Endothelial cell of umbilical vein (primary cell): ENCODE measurements around the gene HDAC5. TPM values are rescaled to one million over a fixed set of nuclear protein-coding genes. Genes with fewer than 3 reads are reported as not detected.

ENCODE experiments used
- BruUV-seq: library from RNA; stranded (reverse); fragments of 400-500 nt; replicated peaks from 2 replicates; lab custom pipeline; 2021; lab: Mats Ljungman, UMichigan
- CTCF ChIA-PET: fragments of 300-600, 350-600 bp; sonication (Branson Sonifier 250); formaldehyde crosslinking; loops from one replicate; lab custom pipeline; 2021; ENCODE audit warnings: antibody characterized with exemption, inconsistent platforms; lab: Charles Lee
- POLR2A ChIA-PET: fragments of 300-600, 350-600 bp; sonication (Branson Sonifier 250); formaldehyde crosslinking; loops from one replicate; lab custom pipeline; 2021; ENCODE audit warnings: antibody characterized with exemption, inconsistent platforms; lab: Charles Lee
- DNase-seq: peaks from one replicate; pipeline ENCODE4 v3.0.0-alpha.2; 2011; ENCODE audit warnings: low read depth, low spot score
- FAIRE-seq: peaks from 2 replicates; lab custom pipeline; 2011; peaks lifted over from hg19 to GRCh38; lab: Jason Lieb, UNC
- H2AFZ ChIP-seq: 2 replicates; pipeline ENCODE4 v1.6.0; 2012; ENCODE audit warnings: low read depth, low read length, control low read depth, inconsistent platforms
- H3K27ac ChIP-seq: 2 replicates; pipeline ENCODE4 v1.5.1; 2011; ENCODE audit warnings: low read depth, mild to moderate bottlenecking, control low read depth, low read length, moderate library complexity; ENCODE audit not compliant: insufficient read depth
- H3K27me3 ChIP-seq, 2 experiments: 2 replicates each; pipeline versions ENCODE4 v1.6.0 to v1.6.1; 2011; ENCODE audit warnings: low read length in 2 of 2, mixed read lengths in 1 of 2; ENCODE audit not compliant: control insufficient read depth in 2 of 2, insufficient read depth in 2 of 2
- H3K36me3 ChIP-seq, 2 experiments: 2 replicates in 1 of 2; 3 replicates in 1 of 2; pipeline ENCODE4 v1.5.1; 2011; ENCODE audit warnings: low read length in 2 of 2, mild to moderate bottlenecking in 1 of 2, moderate library complexity in 1 of 2; ENCODE audit not compliant: control insufficient read depth in 2 of 2, insufficient read depth in 2 of 2; ENCODE audit errors: extremely low read depth in 1 of 2
- H3K4me1 ChIP-seq: 3 replicates; pipeline ENCODE4 v1.5.1; 2011; ENCODE audit warnings: mild to moderate bottlenecking, low read length; ENCODE audit not compliant: control insufficient read depth, insufficient read depth; ENCODE audit errors: extremely low read depth
- H3K4me2 ChIP-seq: 2 replicates; pipeline ENCODE4 v1.6.1; 2011; ENCODE audit warnings: low read length, control low read depth, mixed read lengths; ENCODE audit not compliant: insufficient read depth
- H3K4me3 ChIP-seq, 3 experiments: fragments of 200-600 bp in 1 of 3; sonication (generic), shearing (Covaris generic) in 1 of 3; replicated peaks in 1 of 3; 2 replicates each; pipeline ENCODE4 v1.5.1; 2011 to 2016; ENCODE audit warnings: control low read depth in 3 of 3, low read length in 3 of 3, mild to moderate bottlenecking in 2 of 3, inconsistent platforms in 1 of 3, low read depth in 1 of 3, moderate library complexity in 1 of 3; ENCODE audit not compliant: insufficient read depth in 1 of 3
- H3K79me2 ChIP-seq: 2 replicates; pipeline ENCODE4 v1.6.0; 2012; ENCODE audit warnings: low read length, inconsistent platforms; ENCODE audit not compliant: control insufficient read depth, insufficient read depth
- H3K9ac ChIP-seq: replicated peaks from 2 replicates; pipeline ENCODE3; 2011; ENCODE audit warnings: low read length, control low read depth; ENCODE audit not compliant: insufficient read depth; ENCODE audit errors: extremely low read depth
- H3K9me1 ChIP-seq: replicated peaks from 3 replicates; pipeline ENCODE4 v1.6.0; 2011; ENCODE audit warnings: mild to moderate bottlenecking, low read length; ENCODE audit not compliant: control insufficient read depth, insufficient read depth; ENCODE audit errors: extremely low read depth
- H3K9me3 ChIP-seq: replicated peaks from 2 replicates; pipeline ENCODE4 v1.5.1; 2012; ENCODE audit warnings: low read length, inconsistent platforms; ENCODE audit not compliant: control insufficient read depth, insufficient read depth
- H4K20me1 ChIP-seq: replicated peaks from 2 replicates; pipeline ENCODE3; 2011; ENCODE audit warnings: mild to moderate bottlenecking, low read length; ENCODE audit not compliant: control insufficient read depth, insufficient read depth; ENCODE audit errors: extremely low read depth
- EZH2 ChIP-seq: IDR thresholded peaks from 2 replicates; pipeline ENCODE4 v1.6.1; 2012; ENCODE audit warnings: borderline replicate concordance, low read depth, mild to moderate bottlenecking, moderate library complexity, low read length, inconsistent platforms; ENCODE audit not compliant: severe bottlenecking
- FOS ChIP-seq: IDR thresholded peaks from 2 replicates; pipeline ENCODE4 v1.6.1; 2011; ENCODE audit warnings: mild to moderate bottlenecking, low read length, moderate library complexity, borderline replicate concordance; ENCODE audit not compliant: insufficient read depth
- GATA2 ChIP-seq: IDR thresholded peaks from 2 replicates; pipeline ENCODE4 v1.7.0; 2011; ENCODE audit warnings: low read depth, mild to moderate bottlenecking, moderate library complexity, mixed read lengths, low read length; ENCODE audit not compliant: insufficient read length, insufficient read depth
- JUN ChIP-seq: IDR thresholded peaks from 2 replicates; pipeline ENCODE4 v1.6.1; 2011; ENCODE audit warnings: borderline replicate concordance, low read depth; ENCODE audit not compliant: insufficient read length, insufficient read depth
- MYC ChIP-seq: IDR thresholded peaks from one replicate; pipeline ENCODE4 v1.6.1; 2011; ENCODE audit warnings: mild to moderate bottlenecking, low read depth, low read length
- POLR2A ChIP-seq: IDR thresholded peaks from 2 replicates; pipeline ENCODE4 v1.6.1; 2012; ENCODE audit warnings: low read depth, mild to moderate bottlenecking, control low read depth, low read length
- POLR2AphosphoS5 ChIP-seq: IDR thresholded peaks from 2 replicates; pipeline ENCODE4 v1.6.1; 2012; ENCODE audit warnings: low read depth, mild to moderate bottlenecking, control low read depth, low read length, moderate library complexity; ENCODE audit not compliant: insufficient read depth
- dilution Hi-C: fragments of 300-500 bp; cut with MboI; formaldehyde crosslinking; loops from one replicate; pipeline ENCODE4 v1.15.0; 2019; ENCODE audit warnings: low sequenced_read_pairs; ENCODE audit not compliant: extremely low pct_ligation_motif_present
- intact Hi-C: fragments of 100-400 bp; cut with micrococcal nuclease; formaldehyde crosslinking; loops from one replicate; pipeline ENCODE4 v1.10.0; 2022
- polyA plus RNA-seq, 4 experiments: library from polyadenylated mRNA; depleted of rRNA in 3 of 4; stranded (reverse) in 3 of 4; unstranded in 1 of 4; fragments of >200 nt; gene quantifications; 2 replicates each; pipeline versions ENCODE4 v1.2.1 to v1.2.3, GENCODE V29; 2011 to 2012; ENCODE audit warnings: missing spikeins in 1 of 4
- total RNA-seq: library from RNA; stranded (reverse); gene quantifications from 2 replicates; pipeline ENCODE4 v1.2.3, GENCODE V29; 2021
- TF ChIP-seq, protein P1 (sequence below): IDR thresholded peaks from 2 replicates; pipeline ENCODE4 v1.6.1; 2011; ENCODE audit not compliant: insufficient read depth, insufficient read length
- TF ChIP-seq, protein P2 (sequence below), 2 donors: IDR thresholded peaks; 1 replicate in 1 of 2; 2 replicates in 1 of 2; pipeline ENCODE4 v1.5.1; 2011; ENCODE audit warnings: low read length in 2 of 2, mild to moderate bottlenecking in 2 of 2, moderate library complexity in 2 of 2, control low read depth in 1 of 2, inconsistent platforms in 1 of 2, low read depth in 1 of 2; ENCODE audit not compliant: insufficient read depth in 1 of 2; ENCODE audit errors: extremely low read depth in 1 of 2

Gene HDAC5
- total and polyA plus RNA-seq, 2 donors (not counting 3 experiments of a cell fraction or from before 2014, with no cell fraction given) = 35.4 to 40.4 TPM

- DNase-seq (no peak), FAIRE-seq (no peak)
- no TSS peak for BruUV-seq
- POLR2A ChIA-PET = no interaction called here
- Histone ChIP-seq H3K4me1 (peaks cover 7% of the 10 kb centered on the region), H3K79me2 (no peaks in the 10 kb centered on the region), H3K9me1 (no peaks in the 10 kb centered on the region), H3K4me3 (no peak overlapping the region), H3K4me2 (no peak overlapping the region), H3K9ac (no peak overlapping the region), H3K27ac (no peak overlapping the region), H2AFZ (no peak overlapping the region), H3K9me3 (no peaks in the 10 kb centered on the region), H4K20me1 (no peaks in the 10 kb centered on the region), H3K27me3 (peaks cover 2 to 7% of the 10 kb centered on the region in 2 experiments), H3K36me3 (peaks cover 0 to 2% of the 10 kb centered on the region in 2 experiments)
- CTCF ChIA-PET = interaction anchor here (1.0 to 1.5 kb wide), 2 partner anchors 36 to 403 kb away, joined by 3 to 4 read pairs; no protein-coding TSS in a partner anchor
- intact Hi-C loops = loop anchor here (10.0 kb wide), 1 partner anchor 115 kb away; the partner anchor contains the start of gene NAGS
- dilution Hi-C loops = no loop called here
- TF ChIP-seq, protein P1, sequence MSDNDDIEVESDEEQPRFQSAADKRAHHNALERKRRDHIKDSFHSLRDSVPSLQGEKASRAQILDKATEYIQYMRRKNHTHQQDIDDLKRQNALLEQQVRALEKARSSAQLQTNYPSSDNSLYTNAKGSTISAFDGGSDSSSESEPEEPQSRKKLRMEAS = no peak
Measured at GRCh38 chr17:44119798-44120197, 3.6 kb downstream of the HDAC5 start.

GRCh38 chr17:44119062-44119461 lies 4.4 kb downstream of the HDAC5 start:
- no peak for DNase-seq
- ChIA-PET POLR2A (no interaction called here), CTCF (no interaction called here)
- Histone ChIP-seq H4K20me1 (no peaks in the 10 kb centered on the region), H3K4me2 (no peak overlapping the region), H2AFZ (no peak overlapping the region), H3K9me3 (no peaks in the 10 kb centered on the region), H3K36me3 (peaks cover 0 to 7% of the 10 kb centered on the region in 2 experiments), H3K27ac (no peak overlapping the region), H3K4me1 (peaks cover 7% of the 10 kb centered on the region), H3K4me3 (no peak overlapping the region), H3K9ac (no peak overlapping the region), H3K79me2 (no peaks in the 10 kb centered on the region), H3K9me1 (no peaks in the 10 kb centered on the region), H3K27me3 (peaks cover 2 to 7% of the 10 kb centered on the region in 2 experiments)
- TF ChIP-seq EZH2 = no peak
- TF ChIP-seq JUN = no peak
- no peak for TF ChIP-seq POLR2A
- no peak for TF ChIP-seq GATA2
- TF ChIP-seq, protein P1 = no peak
- no peak for TF ChIP-seq MYC
- no peak for TF ChIP-seq FOS
- TF ChIP-seq, protein P2, sequence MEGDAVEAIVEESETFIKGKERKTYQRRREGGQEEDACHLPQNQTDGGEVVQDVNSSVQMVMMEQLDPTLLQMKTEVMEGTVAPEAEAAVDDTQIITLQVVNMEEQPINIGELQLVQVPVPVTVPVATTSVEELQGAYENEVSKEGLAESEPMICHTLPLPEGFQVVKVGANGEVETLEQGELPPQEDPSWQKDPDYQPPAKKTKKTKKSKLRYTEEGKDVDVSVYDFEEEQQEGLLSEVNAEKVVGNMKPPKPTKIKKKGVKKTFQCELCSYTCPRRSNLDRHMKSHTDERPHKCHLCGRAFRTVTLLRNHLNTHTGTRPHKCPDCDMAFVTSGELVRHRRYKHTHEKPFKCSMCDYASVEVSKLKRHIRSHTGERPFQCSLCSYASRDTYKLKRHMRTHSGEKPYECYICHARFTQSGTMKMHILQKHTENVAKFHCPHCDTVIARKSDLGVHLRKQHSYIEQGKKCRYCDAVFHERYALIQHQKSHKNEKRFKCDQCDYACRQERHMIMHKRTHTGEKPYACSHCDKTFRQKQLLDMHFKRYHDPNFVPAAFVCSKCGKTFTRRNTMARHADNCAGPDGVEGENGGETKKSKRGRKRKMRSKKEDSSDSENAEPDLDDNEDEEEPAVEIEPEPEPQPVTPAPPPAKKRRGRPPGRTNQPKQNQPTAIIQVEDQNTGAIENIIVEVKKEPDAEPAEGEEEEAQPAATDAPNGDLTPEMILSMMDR (IDR thresholded peaks at IDR 0.05; ENCODE audit: extremely low read depth in 1 of 2, insufficient read depth in 1 of 2, low read depth in 1 of 2, low read length in 2 of 2) = no peak
- TF ChIP-seq POLR2AphosphoS5 = no peak
- FAIRE-seq = no peak
- dilution Hi-C loops (no loop called here), intact Hi-C loops (loop anchor here (10.0 kb wide), 1 partner anchor 114 kb away; the partner anchor contains the start of gene NAGS)
- BruUV-seq = no TSS peak
